Right renal pelvis (tissue), 4 donors: Measurements from ENCODE around the gene VN1R5. TPM values are rescaled to one million over a fixed set of nuclear protein-coding genes. Genes with fewer than 3 reads are reported as not detected.
"Not testable (repeated sequence)": the region's sequence is repeated elsewhere in the genome, so short reads cannot be mapped to it uniquely, and the experiment has no call there.

ENCODE experiments used
- DNase-seq, 4 donors: peaks; one replicate each; pipeline ENCODE4 v3.0.0-alpha.2; 2013; ENCODE audit warnings: low read depth in 4 of 4, low spot score in 3 of 4, missing footprints in 1 of 4
- polyA plus RNA-seq, 4 donors: library from polyadenylated mRNA; unstranded; fragments of 120-200 nt; gene quantifications; one replicate each; pipeline ENCODE4 v1.2.1, GENCODE V29; 2013; ENCODE audit not compliant: insufficient read length in 4 of 4

The VN1R5 gene
- polyA plus RNA-seq = under 1 TPM in 2 of 4 donors, not detected in 2; 0.04 to 0.18 TPM

- DNase-seq = not testable (repeated sequence)
These were observed at the start of gene VN1R5 for GRCh38 chr1:247255772-247256171. TSS of gene VN1R5 (plus strand) at chr1:247256072.

- no peak for DNase-seq
These were observed 46.5 kb upstream of the VN1R5 start for GRCh38 chr1:247209396-247209795.

- no peak for DNase-seq
These were observed 45.9 kb upstream of the VN1R5 start for GRCh38 chr1:247210062-247210375.

- DNase-seq = peak; percentile 85 to 93 (median 90)
These were observed 45.3 kb upstream of the VN1R5 start for GRCh38 chr1:247210376-247211117.

GRCh38 chr1:247211339-247211738 lies 44.5 kb upstream of the VN1R5 start:
- DNase-seq = no peak

- no peak for DNase-seq
These were observed 43.9 kb upstream of the VN1R5 start for GRCh38 chr1:247212012-247212411.

GRCh38 chr1:247212627-247213617 lies 43.0 kb upstream of the VN1R5 start:
- DNase-seq = no peak

GRCh38 chr1:247216261-247216660 lies 39.6 kb upstream of the VN1R5 start:
- DNase-seq = no peak

GRCh38 chr1:247218121-247218651 lies 37.7 kb upstream of the VN1R5 start:
- DNase-seq = no peak

- DNase-seq = not testable (repeated sequence)
These were observed 35.6 kb upstream of the VN1R5 start for GRCh38 chr1:247220280-247220679.

- DNase-seq = no peak
These were observed 33.0 kb upstream of the VN1R5 start for GRCh38 chr1:247222840-247223239.

GRCh38 chr1:247224822-247225221 lies 31.1 kb upstream of the VN1R5 start:
- DNase-seq = no peak

GRCh38 chr1:247228133-247228532 lies 27.7 kb upstream of the VN1R5 start:
- DNase-seq = no peak

- DNase-seq = no peak
These were observed 14.2 kb upstream of the VN1R5 start for GRCh38 chr1:247241691-247242090.

GRCh38 chr1:247243524-247244137 lies 12.2 kb upstream of the VN1R5 start:
- DNase-seq = peak in 1 of 4 donors; percentile 1

GRCh38 chr1:247246325-247247115 lies 9.4 kb upstream of the VN1R5 start:
- DNase-seq = no peak

- DNase-seq = no peak
These were observed 8.3 kb upstream of the VN1R5 start for GRCh38 chr1:247247568-247247967.

GRCh38 chr1:247266053-247266452 lies 10.2 kb downstream of the VN1R5 start:
- no peak for DNase-seq

GRCh38 chr1:247268390-247269045 lies 12.6 kb downstream of the VN1R5 start:
- DNase-seq = no peak

GRCh38 chr1:247269133-247269532 lies 13.3 kb downstream of the VN1R5 start:
- no peak for DNase-seq
